ENCODE data around the gene SASS6.
A peak's percentile ranks its signal among the peaks of the same experiment; 100 is the strongest.

SASS6 gene

GRCh38 chr1:100147875-100148274, 15.1 kb upstream of the SASS6 start:
- H3K36me3 ChIP-seq (ENCODE audit: control insufficient read depth, insufficient read depth, low read length), result peaks cover 3% of the 10 kb centered on the region; the same call in 1 of the 2 replicates
- no peaks in the 10 kb centered on the region for H3K27me3 ChIP-seq (ENCODE audit: control insufficient read depth, insufficient read depth, low read length)
- peak; percentile 20 for DNase-seq (ENCODE audit: low read depth, low spot score)
- H3K27ac ChIP-seq (ENCODE audit: low read length), result no peak overlapping the region
- no peak overlapping the region for H3K4me3 ChIP-seq (ENCODE audit: low read length)
- no CpG with 5 or more reads among the region's 4 CpGs for WGBS (ENCODE audit: insufficient coverage, insufficient read length)
- H3K9me3 ChIP-seq (ENCODE audit: control insufficient read depth, insufficient read depth, low read length), result no peaks in the 10 kb centered on the region
- H3K4me1 ChIP-seq (ENCODE audit: control insufficient read depth, insufficient read depth, low read length), result 0 out of 2 replicates have a peak, but pooled peaks cover 2% of the 10 kb centered on the region

- no CpG with 5 or more reads among the region's 1 CpG for WGBS (ENCODE audit: insufficient coverage, insufficient read length)
- Histone ChIP-seq H3K4me3 (ENCODE audit: low read length) (no peak overlapping the region), H3K9me3 (ENCODE audit: control insufficient read depth, insufficient read depth, low read length) (no peaks in the 10 kb centered on the region), H3K27ac (ENCODE audit: low read length) (no peak overlapping the region), H3K27me3 (ENCODE audit: control insufficient read depth, insufficient read depth, low read length) (no peaks in the 10 kb centered on the region), H3K36me3 (ENCODE audit: control insufficient read depth, insufficient read depth, low read length) (peaks cover 3% of the 10 kb centered on the region; the same call in 1 of the 2 replicates), H3K4me1 (ENCODE audit: control insufficient read depth, insufficient read depth, low read length) (0 out of 2 replicates have a peak, but pooled peaks cover 2% of the 10 kb centered on the region)
- no peak for DNase-seq (ENCODE audit: low read depth, low spot score)
Observed at GRCh38 chr1:100146958-100147357, 14.2 kb upstream of the SASS6 start.

- no peaks in the 10 kb centered on the region for H3K9me3 ChIP-seq (ENCODE audit: control insufficient read depth, insufficient read depth, low read length)
- no CpG with 5 or more reads among the region's 3 CpGs for WGBS (ENCODE audit: insufficient coverage, insufficient read length)
Observed at GRCh38 chr1:100145116-100145515, 12.4 kb upstream of the SASS6 start.

GRCh38 chr1:100142343-100142742, 9.6 kb upstream of the SASS6 start:
- Histone ChIP-seq H3K4me1 (ENCODE audit: control insufficient read depth, insufficient read depth, low read length) (no peaks in the 10 kb centered on the region), H3K36me3 (ENCODE audit: control insufficient read depth, insufficient read depth, low read length) (peaks cover 8% of the 10 kb centered on the region; the same call in 1 of the 2 replicates), H3K27me3 (ENCODE audit: control insufficient read depth, insufficient read depth, low read length) (no peaks in the 10 kb centered on the region), H3K27ac (ENCODE audit: low read length) (no peak overlapping the region), H3K4me3 (ENCODE audit: low read length) (no peak overlapping the region), H3K9me3 (ENCODE audit: control insufficient read depth, insufficient read depth, low read length) (no peaks in the 10 kb centered on the region)
- WGBS (ENCODE audit: insufficient coverage, insufficient read length), result 100% methylated on average over 1 of the region's 3 CpGs
- DNase-seq (ENCODE audit: low read depth, low spot score), result no peak

More at GRCh38 chr1:100145116-100145515, 12.4 kb upstream of the SASS6 start:
- Histone ChIP-seq H3K27me3 (ENCODE audit: control insufficient read depth, insufficient read depth, low read length) (no peaks in the 10 kb centered on the region), H3K4me1 (ENCODE audit: control insufficient read depth, insufficient read depth, low read length) (0 out of 2 replicates have a peak, but pooled peaks cover 2% of the 10 kb centered on the region), H3K4me3 (ENCODE audit: low read length) (no peak overlapping the region), H3K27ac (ENCODE audit: low read length) (no peak overlapping the region), H3K36me3 (ENCODE audit: control insufficient read depth, insufficient read depth, low read length) (peaks cover 3% of the 10 kb centered on the region; the same call in 1 of the 2 replicates)
- DNase-seq (ENCODE audit: low read depth, low spot score), result no peak

- H3K4me3 ChIP-seq (ENCODE audit: low read length), result no peak overlapping the region
- DNase-seq (ENCODE audit: low read depth, low spot score), result no peak
- peaks cover 8% of the 10 kb centered on the region; the same call in 1 of the 2 replicates for H3K36me3 ChIP-seq (ENCODE audit: control insufficient read depth, insufficient read depth, low read length)
- H3K9me3 ChIP-seq (ENCODE audit: control insufficient read depth, insufficient read depth, low read length), result no peaks in the 10 kb centered on the region
- H3K4me1 ChIP-seq (ENCODE audit: control insufficient read depth, insufficient read depth, low read length), result no peaks in the 10 kb centered on the region
- WGBS (ENCODE audit: insufficient coverage, insufficient read length), result no CpG with 5 or more reads among the region's 4 CpGs
- H3K27ac ChIP-seq (ENCODE audit: low read length), result no peak overlapping the region
- no peaks in the 10 kb centered on the region for H3K27me3 ChIP-seq (ENCODE audit: control insufficient read depth, insufficient read depth, low read length)
Observed at GRCh38 chr1:100141192-100141591, 8.5 kb upstream of the SASS6 start.

- Histone ChIP-seq H3K27me3 (ENCODE audit: control insufficient read depth, insufficient read depth, low read length) (no peaks in the 10 kb centered on the region), H3K36me3 (ENCODE audit: control insufficient read depth, insufficient read depth, low read length) (peaks cover 5% of the 10 kb centered on the region; the same call in 1 of the 2 replicates), H3K4me1 (ENCODE audit: control insufficient read depth, insufficient read depth, low read length) (no peaks in the 10 kb centered on the region), H3K4me3 (ENCODE audit: low read length) (no peak overlapping the region), H3K27ac (ENCODE audit: low read length) (no peak overlapping the region), H3K9me3 (ENCODE audit: control insufficient read depth, insufficient read depth, low read length) (no peaks in the 10 kb centered on the region)
- DNase-seq (ENCODE audit: low read depth, low spot score), result no peak
- no CpG with 5 or more reads among the region's 2 CpGs for WGBS (ENCODE audit: insufficient coverage, insufficient read length)
Observed at GRCh38 chr1:100137602-100138001, 4.9 kb upstream of the SASS6 start.

- no peak for DNase-seq (ENCODE audit: low read depth, low spot score)
- H3K4me1 ChIP-seq (ENCODE audit: control insufficient read depth, insufficient read depth, low read length), result no peaks in the 10 kb centered on the region
Observed at GRCh38 chr1:100134872-100135271, 2.1 kb upstream of the SASS6 start.

GRCh38 chr1:100131623-100132022, 1.1 kb downstream of the SASS6 start:
- no peak for DNase-seq (ENCODE audit: low read depth, low spot score)
- H3K27me3 ChIP-seq (ENCODE audit: control insufficient read depth, insufficient read depth, low read length), result no peaks in the 10 kb centered on the region
- no CpG with 5 or more reads among the region's 8 CpGs for WGBS (ENCODE audit: insufficient coverage, insufficient read length)
- no peak overlapping the region for H3K27ac ChIP-seq (ENCODE audit: low read length)
- H3K4me1 ChIP-seq (ENCODE audit: control insufficient read depth, insufficient read depth, low read length), result no peaks in the 10 kb centered on the region
- H3K36me3 ChIP-seq (ENCODE audit: control insufficient read depth, insufficient read depth, low read length), result no peaks in the 10 kb centered on the region; the same call in 1 of the 2 replicates
- peak overlapping the region; percentile 99; the same call in 1 of the 2 replicates for H3K4me3 ChIP-seq (ENCODE audit: low read length)
- H3K9me3 ChIP-seq (ENCODE audit: control insufficient read depth, insufficient read depth, low read length), result no peaks in the 10 kb centered on the region

More at GRCh38 chr1:100134872-100135271, 2.1 kb upstream of the SASS6 start:
- no CpG with 5 or more reads among the region's 3 CpGs for WGBS (ENCODE audit: insufficient coverage, insufficient read length)
- no peak overlapping the region for H3K4me3 ChIP-seq (ENCODE audit: low read length)
- H3K36me3 ChIP-seq (ENCODE audit: control insufficient read depth, insufficient read depth, low read length), result peaks cover 4% of the 10 kb centered on the region; the same call in 1 of the 2 replicates
- no peak overlapping the region for H3K27ac ChIP-seq (ENCODE audit: low read length)
- no peaks in the 10 kb centered on the region for H3K9me3 ChIP-seq (ENCODE audit: control insufficient read depth, insufficient read depth, low read length)
- no peaks in the 10 kb centered on the region for H3K27me3 ChIP-seq (ENCODE audit: control insufficient read depth, insufficient read depth, low read length)

- Histone ChIP-seq H3K27ac (ENCODE audit: low read length) (no peak overlapping the region), H3K27me3 (ENCODE audit: control insufficient read depth, insufficient read depth, low read length) (no peaks in the 10 kb centered on the region), H3K36me3 (ENCODE audit: control insufficient read depth, insufficient read depth, low read length) (no peaks in the 10 kb centered on the region; the same call in 1 of the 2 replicates), H3K4me3 (ENCODE audit: low read length) (no peak overlapping the region), H3K9me3 (ENCODE audit: control insufficient read depth, insufficient read depth, low read length) (no peaks in the 10 kb centered on the region), H3K4me1 (ENCODE audit: control insufficient read depth, insufficient read depth, low read length) (no peaks in the 10 kb centered on the region)
- WGBS (ENCODE audit: insufficient coverage, insufficient read length), result no CpG with 5 or more reads among the region's 5 CpGs
- DNase-seq (ENCODE audit: low read depth, low spot score), result no peak
Observed at GRCh38 chr1:100130552-100131077, 2.1 kb downstream of the SASS6 start.

- H3K27ac ChIP-seq (ENCODE audit: low read length), result no peak overlapping the region
- no peaks in the 10 kb centered on the region for H3K27me3 ChIP-seq (ENCODE audit: control insufficient read depth, insufficient read depth, low read length)
- H3K4me1 ChIP-seq (ENCODE audit: control insufficient read depth, insufficient read depth, low read length), result no peaks in the 10 kb centered on the region
- H3K36me3 ChIP-seq (ENCODE audit: control insufficient read depth, insufficient read depth, low read length), result no peaks in the 10 kb centered on the region; the same call in 1 of the 2 replicates
- no peaks in the 10 kb centered on the region for H3K9me3 ChIP-seq (ENCODE audit: control insufficient read depth, insufficient read depth, low read length)
- DNase-seq (ENCODE audit: low read depth, low spot score), result no peak
- WGBS (ENCODE audit: insufficient coverage, insufficient read length), result no CpG with 5 or more reads among the region's 1 CpG
- no peak overlapping the region for H3K4me3 ChIP-seq (ENCODE audit: low read length)
Observed at GRCh38 chr1:100127226-100127625, 5.5 kb downstream of the SASS6 start.

GRCh38 chr1:100122177-100122576, 10.6 kb downstream of the SASS6 start:
- no CpG with 5 or more reads among the region's 1 CpG for WGBS (ENCODE audit: insufficient coverage, insufficient read length)
- no peak overlapping the region for H3K27ac ChIP-seq (ENCODE audit: low read length)
- H3K4me1 ChIP-seq (ENCODE audit: control insufficient read depth, insufficient read depth, low read length), result no peaks in the 10 kb centered on the region
- H3K9me3 ChIP-seq (ENCODE audit: control insufficient read depth, insufficient read depth, low read length), result no peaks in the 10 kb centered on the region
- no peaks in the 10 kb centered on the region for H3K27me3 ChIP-seq (ENCODE audit: control insufficient read depth, insufficient read depth, low read length)
- peaks cover 3% of the 10 kb centered on the region; the same call in 1 of the 2 replicates for H3K36me3 ChIP-seq (ENCODE audit: control insufficient read depth, insufficient read depth, low read length)
- no peak overlapping the region for H3K4me3 ChIP-seq (ENCODE audit: low read length)
- DNase-seq (ENCODE audit: low read depth, low spot score), result no peak

All from iPS DF 6.9 (cell line).